CD4-positive, alpha-beta T cell treated with Interleukin-17A for 4 hours (primary cell): ENCODE results near the gene PSMB2.
"Not testable (repeated sequence)": the region's sequence is repeated elsewhere in the genome, so short reads cannot be mapped to it uniquely, and the experiment has no call there.

Source experiments
- DNase-seq: peaks from one replicate; pipeline ENCODE4 v3.0.0-alpha.2; 2020; ENCODE audit warnings: mixed read lengths

PSMB2 gene

GRCh38 chr1:35591211-35591610 is 50.1 kb downstream of the PSMB2 start:
- no peak for DNase-seq

- DNase-seq: no peak
These were observed 50.8 kb downstream of the PSMB2 start for GRCh38 chr1:35590476-35591040.

- DNase-seq: no peak
These were observed 51.6 kb downstream of the PSMB2 start for GRCh38 chr1:35589516-35590427.

- DNase-seq: no peak
These were observed 53.0 kb downstream of the PSMB2 start for GRCh38 chr1:35588197-35588910.

DNA sequence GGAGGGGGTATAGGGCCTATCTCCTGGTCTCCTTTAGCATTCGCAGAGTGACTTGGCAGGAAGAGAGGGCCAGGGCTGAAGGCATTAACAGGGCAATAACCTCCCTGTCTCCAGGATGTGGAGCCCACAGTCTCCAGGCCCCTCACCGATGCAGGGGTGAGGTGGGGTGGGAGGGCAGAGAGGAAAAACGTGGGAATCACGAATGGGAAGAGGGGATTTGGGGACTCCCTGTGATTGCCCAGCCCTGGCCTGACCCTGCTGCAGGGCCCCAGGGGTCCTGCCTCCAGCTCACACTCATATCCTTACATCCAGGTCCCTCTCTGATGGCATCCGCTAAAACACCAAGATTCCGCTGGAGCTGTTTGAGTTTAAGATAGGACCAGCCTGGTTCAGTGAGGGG is 53.6 kb downstream of the PSMB2 start:
- no peak for DNase-seq

DNA sequence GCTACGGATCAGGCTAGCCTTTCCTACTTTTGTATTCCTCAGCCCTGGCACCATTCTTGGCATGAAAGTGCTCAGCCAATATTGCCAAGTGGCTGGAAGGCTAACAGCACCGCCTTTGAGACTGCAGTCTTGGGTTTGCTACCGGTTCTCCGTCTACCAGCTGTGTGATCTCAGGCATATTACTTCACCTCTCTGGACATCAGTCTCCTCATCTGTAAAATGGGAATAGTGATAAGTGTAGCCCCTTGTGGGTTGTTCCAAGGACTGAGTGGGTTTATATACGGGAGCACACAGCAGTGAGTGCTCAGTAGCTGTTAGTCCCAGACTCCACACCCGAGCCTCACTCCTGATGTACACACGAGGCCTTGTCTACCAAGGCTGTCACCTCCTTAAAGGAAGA is 54.5 kb downstream of the PSMB2 start:
- DNase-seq: no peak

DNA sequence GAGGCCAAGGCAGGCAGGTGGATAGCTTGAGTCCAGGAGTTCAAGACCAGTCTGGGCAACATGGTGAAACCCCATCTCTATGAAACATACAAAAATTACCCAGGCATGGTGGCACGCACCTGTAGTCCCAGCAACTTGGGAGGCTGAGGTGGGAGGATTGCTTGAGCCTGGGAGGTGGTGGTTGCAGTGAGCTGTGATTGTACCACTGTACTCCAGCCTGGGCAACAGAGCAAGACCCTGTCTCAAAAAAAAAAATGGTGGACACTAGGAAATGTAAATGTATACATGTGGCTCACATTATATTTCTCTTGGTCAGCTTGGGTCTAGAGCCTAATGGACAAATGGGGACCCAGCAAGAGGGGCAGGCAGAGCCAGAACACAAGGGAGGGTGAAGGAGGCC is 55.5 kb downstream of the PSMB2 start:
- DNase-seq: not testable (repeated sequence)

GRCh38 chr1:35585281-35585680 is 56.0 kb downstream of the PSMB2 start:
- no peak for DNase-seq

GRCh38 chr1:35581621-35582020 is 59.7 kb downstream of the PSMB2 start:
- DNase-seq: not testable (repeated sequence)

DNA sequence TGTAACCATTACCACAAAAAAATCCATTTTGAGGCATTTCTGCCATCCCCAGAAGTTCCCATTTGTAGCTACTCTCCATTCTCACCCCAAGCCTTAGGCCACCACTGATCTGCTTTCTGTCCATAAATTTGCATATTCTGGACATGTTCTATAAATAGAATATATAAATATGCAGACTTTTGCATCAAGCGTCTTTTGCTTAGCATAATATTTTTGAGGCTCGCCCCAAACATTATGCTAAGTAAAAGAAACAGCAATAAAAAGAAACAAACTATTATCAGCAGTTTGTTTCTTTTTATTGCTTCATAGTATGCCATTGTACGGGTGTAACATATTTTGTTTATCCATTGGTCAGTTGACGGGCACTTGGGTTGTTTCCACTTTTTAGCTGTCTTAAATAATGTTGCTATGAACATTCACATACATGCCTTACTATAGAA is 60.4 kb downstream of the PSMB2 start:
- DNase-seq: no peak

DNA sequence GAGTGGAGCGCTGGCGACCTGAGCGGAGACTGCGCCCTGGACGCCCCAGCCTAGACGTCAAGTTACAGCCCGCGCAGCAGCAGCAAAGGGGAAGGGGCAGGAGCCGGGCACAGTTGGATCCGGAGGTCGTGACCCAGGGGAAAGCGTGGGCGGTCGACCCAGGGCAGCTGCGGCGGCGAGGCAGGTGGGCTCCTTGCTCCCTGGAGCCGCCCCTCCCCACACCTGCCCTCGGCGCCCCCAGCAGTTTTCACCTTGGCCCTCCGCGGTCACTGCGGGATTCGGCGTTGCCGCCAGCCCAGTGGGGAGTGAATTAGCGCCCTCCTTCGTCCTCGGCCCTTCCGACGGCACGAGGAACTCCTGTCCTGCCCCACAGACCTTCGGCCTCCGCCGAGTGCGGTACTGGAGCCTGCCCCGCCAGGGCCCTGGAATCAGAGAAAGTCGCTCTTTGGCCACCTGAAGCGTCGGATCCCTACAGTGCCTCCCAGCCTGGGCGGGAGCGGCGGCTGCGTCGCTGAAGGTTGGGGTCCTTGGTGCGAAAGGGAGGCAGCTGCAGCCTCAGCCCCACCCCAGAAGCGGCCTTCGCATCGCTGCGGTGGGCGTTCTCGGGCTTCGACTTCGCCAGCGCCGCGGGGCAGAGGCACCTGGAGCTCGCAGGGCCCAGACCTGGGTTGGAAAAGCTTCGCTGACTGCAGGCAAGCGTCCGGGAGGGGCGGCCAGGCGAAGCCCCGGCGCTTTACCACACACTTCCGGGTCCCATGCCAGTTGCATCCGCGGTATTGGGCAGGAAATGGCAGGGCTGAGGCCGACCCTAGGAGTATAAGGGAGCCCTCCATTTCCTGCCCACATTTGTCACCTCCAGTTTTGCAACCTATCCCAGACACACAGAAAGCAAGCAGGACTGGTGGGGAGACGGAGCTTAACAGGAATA is 64.0 kb downstream of the PSMB2 start:
- peak; percentile 74 for DNase-seq

DNA sequence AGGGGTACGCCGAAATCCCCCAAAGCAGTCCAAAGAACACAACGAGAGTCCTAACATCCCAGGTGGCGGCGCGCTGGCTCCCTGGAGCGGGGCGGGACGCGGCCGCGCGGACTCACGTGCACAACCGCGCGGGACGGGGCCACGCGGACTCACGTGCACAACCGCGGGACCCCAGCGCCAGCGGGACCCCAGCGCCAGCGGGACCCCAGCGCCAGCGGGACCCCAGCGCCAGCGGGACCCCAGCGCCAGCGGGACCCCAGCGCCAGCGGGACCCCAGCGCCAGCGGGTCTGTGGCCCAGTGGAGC is 64.6 kb downstream of the PSMB2 start:
- DNase-seq: not testable (repeated sequence)

DNA sequence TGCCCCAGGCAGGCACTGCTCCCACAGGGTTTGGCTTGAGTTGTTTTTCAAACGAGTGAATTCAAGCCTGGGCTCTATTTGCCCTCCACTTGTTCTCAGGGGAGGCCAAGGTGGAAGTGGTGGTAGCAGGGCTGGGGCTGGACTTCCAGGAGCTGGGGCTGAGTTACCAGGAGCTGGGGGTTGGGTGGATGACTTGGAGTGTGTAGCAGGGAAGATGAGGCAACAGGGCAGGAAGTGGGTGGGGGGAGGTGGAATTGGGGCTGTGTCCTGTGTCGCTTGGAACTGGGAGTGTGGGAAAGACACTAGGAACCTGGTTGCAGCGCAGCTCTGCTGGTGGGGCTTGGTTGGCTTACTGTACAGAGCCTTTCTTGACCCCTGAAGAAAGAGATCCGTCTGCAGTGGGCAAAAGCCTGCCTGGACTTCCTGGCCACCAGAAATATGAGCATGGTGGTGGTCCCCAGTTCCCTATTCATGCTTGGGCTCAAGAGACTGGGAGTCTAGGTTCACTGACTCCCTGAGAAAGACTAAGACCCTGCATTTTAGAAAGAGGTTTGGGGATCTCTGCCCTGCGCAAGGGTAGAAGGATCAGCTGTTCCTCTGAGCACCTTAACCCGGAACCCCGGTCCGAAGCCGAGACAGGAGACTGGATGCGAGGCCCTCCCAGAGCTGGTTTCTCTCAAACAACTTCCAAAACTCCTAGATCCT is 65.1 kb downstream of the PSMB2 start:
- DNase-seq: no peak

- DNase-seq: no peak
These were observed 65.8 kb downstream of the PSMB2 start for GRCh38 chr1:35575416-35575958.

DNA sequence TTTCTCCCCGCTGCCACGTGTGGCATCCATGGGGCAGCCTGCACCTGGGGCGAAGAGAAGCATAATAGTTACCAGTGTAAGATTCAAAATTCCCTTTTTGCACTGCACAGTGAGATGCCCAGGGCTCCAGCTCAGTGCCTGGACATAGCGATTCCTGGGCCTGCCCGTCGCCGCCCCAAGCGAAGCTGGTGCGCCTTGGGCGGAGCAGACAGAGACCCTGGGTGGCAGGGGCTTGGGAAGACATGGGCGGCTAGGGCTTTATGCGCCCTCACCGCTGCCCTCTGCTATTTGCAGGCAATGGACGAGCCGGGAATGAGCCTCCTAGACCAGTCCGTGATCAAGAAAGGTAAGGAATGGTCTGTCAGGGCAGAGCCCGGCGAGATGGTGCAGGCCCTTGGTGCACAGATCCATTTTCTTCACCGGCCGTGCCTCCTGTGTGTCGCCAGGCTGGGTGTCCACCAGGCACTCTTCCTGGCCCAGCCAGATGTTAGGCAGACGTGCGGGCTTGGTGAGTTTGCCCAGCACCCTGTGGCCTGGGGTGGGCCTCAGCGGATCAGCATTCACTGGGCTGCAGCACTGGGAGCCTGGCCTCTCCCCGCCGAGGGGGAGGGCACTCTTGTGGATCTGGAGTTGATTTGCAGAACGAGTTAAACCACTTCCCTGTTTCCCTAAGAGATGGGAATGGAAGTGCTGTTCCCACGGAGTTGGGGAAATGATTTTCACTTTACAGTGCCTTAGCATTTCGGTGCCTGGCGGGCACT is 66.5 kb downstream of the PSMB2 start:
- no peak for DNase-seq

- no peak for DNase-seq
These were observed 67.1 kb downstream of the PSMB2 start for GRCh38 chr1:35574125-35574654.

DNA sequence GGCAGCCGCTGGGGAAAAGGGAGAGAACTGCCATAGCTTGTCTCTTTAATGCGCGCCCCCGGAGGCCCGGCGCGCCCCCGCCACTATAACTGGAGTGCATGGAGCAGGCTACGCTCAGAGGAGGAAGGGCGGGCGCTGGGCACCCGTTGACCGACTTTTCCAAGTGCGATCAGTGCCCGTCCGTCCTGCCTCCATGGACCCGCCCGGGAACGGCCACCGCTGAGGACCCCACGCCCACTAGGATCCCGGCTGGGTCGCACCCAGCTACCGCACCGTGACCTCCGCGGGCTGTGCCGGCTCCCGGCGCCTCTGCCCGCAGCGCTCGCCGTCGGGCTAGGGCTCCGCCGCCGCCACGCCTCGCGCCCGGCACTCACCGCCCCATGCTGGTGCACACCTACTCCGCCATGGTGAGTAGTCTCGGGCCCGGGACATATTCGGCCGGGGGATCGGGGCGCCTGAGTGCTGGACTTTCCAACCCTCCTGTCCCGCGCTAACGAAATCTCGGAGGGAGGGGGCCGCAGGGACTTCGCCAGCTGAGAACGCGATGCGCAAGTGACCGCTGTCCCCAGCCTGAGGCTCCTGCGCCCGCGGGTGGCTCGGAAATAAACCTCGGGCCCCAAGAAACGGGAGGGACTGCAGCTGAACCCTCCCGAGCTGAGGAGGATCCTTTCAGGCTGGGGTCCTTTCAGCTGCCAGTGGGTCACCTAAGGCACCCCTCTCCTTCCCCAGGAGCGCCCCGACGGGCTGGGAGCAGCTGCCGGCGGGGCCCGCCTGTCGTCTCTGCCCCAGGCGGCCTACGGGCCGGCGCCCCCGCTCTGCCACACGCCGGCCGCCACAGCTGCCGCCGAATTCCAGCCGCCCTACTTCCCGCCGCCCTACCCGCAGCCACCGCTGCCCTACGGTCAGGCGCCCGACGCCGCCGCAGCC is 67.9 kb downstream of the PSMB2 start, which contains the start of gene TFAP2E:
TFAP2E (plus strand) TSS at position 117 of the 927 bp plus-strand sequence; CDS start at position 381, 264 bp downstream.
- no peak for DNase-seq

DNA sequence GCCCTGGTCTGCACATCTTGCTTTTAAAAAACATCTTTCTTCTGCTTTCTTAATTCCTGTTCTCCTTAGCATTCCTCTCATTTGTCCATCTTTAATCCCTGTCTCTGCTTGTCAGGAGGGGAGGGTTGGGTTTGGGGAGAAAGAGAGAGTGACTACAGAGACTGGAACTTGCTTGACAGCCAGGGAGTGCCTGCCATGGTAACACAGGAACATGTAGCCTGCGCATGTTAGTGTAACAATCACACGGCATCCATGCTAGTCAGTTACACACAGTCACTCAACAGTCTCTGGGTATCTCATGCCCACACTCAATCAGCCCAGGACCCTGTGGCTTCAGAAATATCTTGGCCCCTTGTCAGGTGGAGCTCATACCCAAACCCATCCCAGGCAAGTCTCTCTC is 69.0 kb downstream of the PSMB2 start:
- DNase-seq: no peak

- no peak for DNase-seq
These were observed 70.1 kb downstream of the PSMB2 start for GRCh38 chr1:35571263-35571662.
